ENCODE data around the gene OR2C3. TPM values are rescaled to one million over a fixed set of nuclear protein-coding genes. Genes with fewer than 3 reads are reported as not detected.

OR2C3 gene
- not detected for total RNA-seq
- polyA plus RNA-seq, result not detected

- no peaks in the 10 kb centered on the region for H3K9me3 ChIP-seq (ENCODE audit: control insufficient read depth in 1 of 2, low read length in 2 of 2)
- H3K27ac Mint-ChIP-seq, result no peak within 1 kb of the TSS
- intact Hi-C loops (cut with micrococcal nuclease), result no loop called here
- no peaks in the 10 kb centered on the region for H3K27me3 ChIP-seq (ENCODE audit: insufficient read depth, low read length)
- H3K4me1 Mint-ChIP-seq, result no peaks in the 10 kb centered on the region
- H3K4me3 ChIP-seq (ENCODE audit: low read length in 2 of 2), result no peak within 1 kb of the TSS
- no peaks in the 10 kb centered on the region for H3K36me3 ChIP-seq (ENCODE audit: insufficient read depth, low read length)
- no peaks in the 10 kb centered on the region for H3K36me3 Mint-ChIP-seq
- no peak for DNase-seq
- POLR2A ChIA-PET (ENCODE audit: partially characterized antibody), result no interaction called here
- H3K27ac ChIP-seq (ENCODE audit: low read depth, low read length), result no peak within 1 kb of the TSS
- no peak within 1 kb of the TSS for H3K4me3 Mint-ChIP-seq
- CTCF ChIA-PET (ENCODE audit: partially characterized antibody), result no interaction called here
- H3K27me3 Mint-ChIP-seq, result peaks cover 14 to 27% of the 10 kb centered on the region in 2 donors
- H3K9me3 Mint-ChIP-seq, result peaks cover 0 to 5% (median 0%) of the 10 kb centered on the region in 8 donors
- no peaks in the 10 kb centered on the region for H3K4me1 ChIP-seq (ENCODE audit: insufficient read depth, low read length)
Observed at GRCh38 chr1:247536340-247536739, at the start of gene OR2C3. OR2C3 (minus strand) TSS chr1:247536440; CDS start chr1:247532511, 3,929 bp downstream.

GRCh38 chr1:247578946-247579460 is 42.8 kb upstream of the OR2C3 start:
- no peak for DNase-seq
- Mint-ChIP-seq H3K4me3 (no peak overlapping the region), H3K27me3 (peaks cover 9 to 11% of the 10 kb centered on the region in 2 donors), H3K36me3 (no peaks in the 10 kb centered on the region), H3K9me3 (no peaks in the 10 kb centered on the region), H3K4me1 (no peaks in the 10 kb centered on the region), H3K27ac (no peak overlapping the region)
- no peak overlapping the region for H3K27ac ChIP-seq (ENCODE audit: low read depth, low read length)
- CTCF ChIA-PET (ENCODE audit: partially characterized antibody), result no interaction called here
- no peaks in the 10 kb centered on the region for H3K27me3 ChIP-seq (ENCODE audit: insufficient read depth, low read length)
- POLR2A ChIA-PET (ENCODE audit: partially characterized antibody), result no interaction called here
- H3K36me3 ChIP-seq (ENCODE audit: insufficient read depth, low read length), result no peaks in the 10 kb centered on the region
- no peaks in the 10 kb centered on the region for H3K9me3 ChIP-seq (ENCODE audit: control insufficient read depth in 1 of 2, low read length in 2 of 2)
- intact Hi-C loops (cut with micrococcal nuclease), result no loop called here
- no peaks in the 10 kb centered on the region for H3K4me1 ChIP-seq (ENCODE audit: insufficient read depth, low read length)
- H3K4me3 ChIP-seq (ENCODE audit: low read length in 2 of 2), result no peak overlapping the region

GRCh38 chr1:247576514-247576913 is 40.3 kb upstream of the OR2C3 start:
- POLR2A ChIA-PET (ENCODE audit: partially characterized antibody), result no interaction called here
- intact Hi-C loops (cut with micrococcal nuclease), result no loop called here
- CTCF ChIA-PET (ENCODE audit: partially characterized antibody), result interaction anchor here (1.2 kb wide), 1 partner anchor 186 kb away, joined by 7 read pairs; no protein-coding TSS in a partner anchor

GRCh38 chr1:247574664-247575063 is 38.4 kb upstream of the OR2C3 start:
- Histone ChIP-seq H3K27ac (ENCODE audit: low read depth, low read length) (no peak overlapping the region), H3K4me1 (ENCODE audit: insufficient read depth, low read length) (no peaks in the 10 kb centered on the region), H3K36me3 (ENCODE audit: insufficient read depth, low read length) (no peaks in the 10 kb centered on the region), H3K9me3 (ENCODE audit: control insufficient read depth in 1 of 2, low read length in 2 of 2) (no peaks in the 10 kb centered on the region), H3K27me3 (ENCODE audit: insufficient read depth, low read length) (no peaks in the 10 kb centered on the region), H3K4me3 (ENCODE audit: low read length in 2 of 2) (no peak overlapping the region)
- CTCF ChIA-PET (ENCODE audit: partially characterized antibody), result no interaction called here
- no peak overlapping the region for H3K4me3 Mint-ChIP-seq
- no peak overlapping the region for H3K27ac Mint-ChIP-seq
- DNase-seq, result no peak
- peaks cover 11 to 16% of the 10 kb centered on the region in 2 donors for H3K27me3 Mint-ChIP-seq
- POLR2A ChIA-PET (ENCODE audit: partially characterized antibody), result no interaction called here
- H3K36me3 Mint-ChIP-seq, result no peaks in the 10 kb centered on the region
- H3K4me1 Mint-ChIP-seq, result no peaks in the 10 kb centered on the region
- intact Hi-C loops (cut with micrococcal nuclease), result no loop called here
- peaks cover 0 to 16% (median 9%) of the 10 kb centered on the region in 8 donors for H3K9me3 Mint-ChIP-seq

More at GRCh38 chr1:247576514-247576913, 40.3 kb upstream of the OR2C3 start:
- H3K27ac ChIP-seq (ENCODE audit: low read depth, low read length), result no peak overlapping the region
- Mint-ChIP-seq H3K36me3 (no peaks in the 10 kb centered on the region), H3K27me3 (peaks cover 9 to 11% of the 10 kb centered on the region in 2 donors), H3K9me3 (peaks cover 0 to 4% (median under 1%) of the 10 kb centered on the region in 8 donors), H3K27ac (no peak overlapping the region), H3K4me3 (no peak overlapping the region), H3K4me1 (no peaks in the 10 kb centered on the region)
- no peak for DNase-seq
- no peaks in the 10 kb centered on the region for H3K36me3 ChIP-seq (ENCODE audit: insufficient read depth, low read length)
- H3K4me1 ChIP-seq (ENCODE audit: insufficient read depth, low read length), result no peaks in the 10 kb centered on the region
- H3K4me3 ChIP-seq (ENCODE audit: low read length in 2 of 2), result no peak overlapping the region
- H3K27me3 ChIP-seq (ENCODE audit: insufficient read depth, low read length), result no peaks in the 10 kb centered on the region
- no peaks in the 10 kb centered on the region for H3K9me3 ChIP-seq (ENCODE audit: control insufficient read depth in 1 of 2, low read length in 2 of 2)

- POLR2A ChIA-PET (ENCODE audit: partially characterized antibody), result no interaction called here
- H3K4me3 ChIP-seq (ENCODE audit: low read length in 2 of 2), result no peak overlapping the region
- CTCF ChIA-PET (ENCODE audit: partially characterized antibody), result no interaction called here
- Mint-ChIP-seq H3K4me1 (no peaks in the 10 kb centered on the region), H3K27ac (no peak overlapping the region), H3K27me3 (peaks cover 11 to 16% of the 10 kb centered on the region in 2 donors), H3K4me3 (no peak overlapping the region), H3K9me3 (peaks cover 0 to 20% (median 11%) of the 10 kb centered on the region in 8 donors), H3K36me3 (no peaks in the 10 kb centered on the region)
- no peaks in the 10 kb centered on the region for H3K4me1 ChIP-seq (ENCODE audit: insufficient read depth, low read length)
- intact Hi-C loops (cut with micrococcal nuclease), result no loop called here
- no peaks in the 10 kb centered on the region for H3K9me3 ChIP-seq (ENCODE audit: control insufficient read depth in 1 of 2, low read length in 2 of 2)
- DNase-seq, result no peak
- no peaks in the 10 kb centered on the region for H3K27me3 ChIP-seq (ENCODE audit: insufficient read depth, low read length)
- no peak overlapping the region for H3K27ac ChIP-seq (ENCODE audit: low read depth, low read length)
- no peaks in the 10 kb centered on the region for H3K36me3 ChIP-seq (ENCODE audit: insufficient read depth, low read length)
Observed at GRCh38 chr1:247574236-247574635, 38.0 kb upstream of the OR2C3 start.

GRCh38 chr1:247562198-247562597 is 26.0 kb upstream of the OR2C3 start:
- Mint-ChIP-seq H3K27ac (no peak overlapping the region), H3K9me3 (no peaks in the 10 kb centered on the region), H3K4me3 (no peak overlapping the region), H3K4me1 (no peaks in the 10 kb centered on the region), H3K36me3 (no peaks in the 10 kb centered on the region), H3K27me3 (peaks cover 1 to 2% of the 10 kb centered on the region in 2 donors)
- POLR2A ChIA-PET (ENCODE audit: partially characterized antibody), result no interaction called here
- DNase-seq, result no peak
- H3K27ac ChIP-seq (ENCODE audit: low read depth, low read length), result no peak overlapping the region
- H3K4me1 ChIP-seq (ENCODE audit: insufficient read depth, low read length), result no peaks in the 10 kb centered on the region
- intact Hi-C loops (cut with micrococcal nuclease), result no loop called here
- no peak overlapping the region for H3K4me3 ChIP-seq (ENCODE audit: low read length in 2 of 2)
- CTCF ChIA-PET (ENCODE audit: partially characterized antibody), result no interaction called here
- no peaks in the 10 kb centered on the region for H3K27me3 ChIP-seq (ENCODE audit: insufficient read depth, low read length)
- H3K36me3 ChIP-seq (ENCODE audit: insufficient read depth, low read length), result no peaks in the 10 kb centered on the region
- no peaks in the 10 kb centered on the region for H3K9me3 ChIP-seq (ENCODE audit: control insufficient read depth in 1 of 2, low read length in 2 of 2)

- Histone ChIP-seq H3K4me1 (ENCODE audit: insufficient read depth, low read length) (no peaks in the 10 kb centered on the region), H3K27ac (ENCODE audit: low read depth, low read length) (no peak overlapping the region), H3K27me3 (ENCODE audit: insufficient read depth, low read length) (no peaks in the 10 kb centered on the region), H3K9me3 (ENCODE audit: control insufficient read depth in 1 of 2, low read length in 2 of 2) (no peaks in the 10 kb centered on the region), H3K36me3 (ENCODE audit: insufficient read depth, low read length) (no peaks in the 10 kb centered on the region), H3K4me3 (ENCODE audit: low read length in 2 of 2) (no peak overlapping the region)
- Mint-ChIP-seq H3K27me3 (peaks cover 2% of the 10 kb centered on the region in 2 donors), H3K9me3 (no peaks in the 10 kb centered on the region), H3K36me3 (no peaks in the 10 kb centered on the region), H3K27ac (no peak overlapping the region), H3K4me3 (no peak overlapping the region), H3K4me1 (no peaks in the 10 kb centered on the region)
- intact Hi-C loops (cut with micrococcal nuclease), result no loop called here
- CTCF ChIA-PET (ENCODE audit: partially characterized antibody), result no interaction called here
- POLR2A ChIA-PET (ENCODE audit: partially characterized antibody), result no interaction called here
- no peak for DNase-seq
Observed at GRCh38 chr1:247561711-247562110, 25.5 kb upstream of the OR2C3 start.

Measured in CD4-positive, alpha-beta memory T cell (primary cell).